HG03457 (cell line): ENCODE results near the gene CFC1.
"Not testable (repeated sequence)": the region's sequence is repeated elsewhere in the genome, so short reads cannot be mapped to it uniquely, and the experiment has no call there.

Source experiments
- ATAC-seq: cut with Tn5 transposase; IDR thresholded peaks from one replicate; pipeline ENCODE4 v1.9.1; 2021; ENCODE audit warnings: moderate number of reproducible peaks; ENCODE audit not compliant: unreplicated experiment

Gene CFC1

GRCh38 chr2:130599393-130599792 is at the start of gene CFC1:
Gene CFC1, minus strand, starts transcription at chr2:130599575. Its CDS starts 288 bp downstream, at chr2:130599287.
- ATAC-seq, result not testable (repeated sequence)

GRCh38 chr2:130641688-130642087 is 42.3 kb upstream of the CFC1 start:
- ATAC-seq, result not testable (repeated sequence)

GRCh38 chr2:130638973-130639372 is 39.6 kb upstream of the CFC1 start:
- not testable (repeated sequence) for ATAC-seq

GRCh38 chr2:130628784-130629475 is 29.6 kb upstream of the CFC1 start:
- not testable (repeated sequence) for ATAC-seq

GRCh38 chr2:130611140-130611539 is 11.8 kb upstream of the CFC1 start, which contains the start of gene POTEJ:
Gene POTEJ, plus strand, starts transcription at chr2:130611440. Its CDS starts 93 bp downstream, at chr2:130611533.
- not testable (repeated sequence) for ATAC-seq

- ATAC-seq, result not testable (repeated sequence)
These were observed 11.1 kb upstream of the CFC1 start for GRCh38 chr2:130610486-130610885.

- ATAC-seq, result not testable (repeated sequence)
These were observed 9.9 kb upstream of the CFC1 start for GRCh38 chr2:130609002-130609920.

- ATAC-seq, result not testable (repeated sequence)
These were observed 9.1 kb upstream of the CFC1 start for GRCh38 chr2:130608276-130609001.

GRCh38 chr2:130601648-130602302 is 2.4 kb upstream of the CFC1 start:
- ATAC-seq, result not testable (repeated sequence)

- not testable (repeated sequence) for ATAC-seq
These were observed 551 bp upstream of the CFC1 start for GRCh38 chr2:130599926-130600325.

- not testable (repeated sequence) for ATAC-seq
These were observed 912 bp downstream of the CFC1 start for GRCh38 chr2:130598463-130598862.

GRCh38 chr2:130597994-130598393 is 1.4 kb downstream of the CFC1 start:
- ATAC-seq, result not testable (repeated sequence)

- ATAC-seq, result not testable (repeated sequence)
These were observed 2.6 kb downstream of the CFC1 start for GRCh38 chr2:130596757-130597156.

GRCh38 chr2:130594011-130594410 is 5.4 kb downstream of the CFC1 start:
- ATAC-seq, result not testable (repeated sequence)

GRCh38 chr2:130592791-130593414 is 6.5 kb downstream of the CFC1 start:
- not testable (repeated sequence) for ATAC-seq

GRCh38 chr2:130590842-130591359 is 8.5 kb downstream of the CFC1 start:
- not testable (repeated sequence) for ATAC-seq

GRCh38 chr2:130590170-130590841 is 9.1 kb downstream of the CFC1 start:
- ATAC-seq, result not testable (repeated sequence)

- ATAC-seq, result peak; percentile 69
These were observed 10.5 kb downstream of the CFC1 start for GRCh38 chr2:130588688-130589458.
